GM18507 (cell line): ENCODE results near the gene PDGFB.

Experiments used
- DNase-seq: peaks from one replicate; pipeline ENCODE4 v3.0.0; 2011; ENCODE audit warnings: low read depth; ENCODE audit not compliant: insufficient read length; ENCODE audit errors: extremely low spot score
- FAIRE-seq: peaks from 2 replicates; lab custom pipeline; 2011; peaks lifted over from hg19 to GRCh38; lab: Jason Lieb, UNC

The PDGFB gene

GRCh38 chr22:39181356-39181755 lies 63.4 kb downstream of the PDGFB start:
- DNase-seq (no peak), FAIRE-seq (no peak)

- DNase-seq (no peak), FAIRE-seq (no peak)
These were observed 64.9 kb downstream of the PDGFB start for GRCh38 chr22:39179841-39180335.

- FAIRE-seq (no peak), DNase-seq (no peak)
These were observed 65.4 kb downstream of the PDGFB start for GRCh38 chr22:39179401-39179827.

GRCh38 chr22:39178206-39179111 lies 66.3 kb downstream of the PDGFB start:
- DNase-seq (no peak), FAIRE-seq (no peak)

GRCh38 chr22:39177791-39178190 lies 67.0 kb downstream of the PDGFB start:
- no peak for DNase-seq
- no peak for FAIRE-seq

- DNase-seq, result no peak
These were observed 67.4 kb downstream of the PDGFB start for GRCh38 chr22:39177456-39177775.

GRCh38 chr22:39176714-39177455 lies 67.9 kb downstream of the PDGFB start:
- FAIRE-seq, result no peak
- no peak for DNase-seq

More at GRCh38 chr22:39177456-39177775, 67.4 kb downstream of the PDGFB start:
- no peak for FAIRE-seq

- FAIRE-seq (no peak), DNase-seq (no peak)
These were observed 68.6 kb downstream of the PDGFB start for GRCh38 chr22:39176143-39176713.

GRCh38 chr22:39175353-39176142 lies 69.2 kb downstream of the PDGFB start:
- DNase-seq (no peak), FAIRE-seq (no peak)

GRCh38 chr22:39174498-39175352 lies 70.1 kb downstream of the PDGFB start:
- FAIRE-seq, result peak; percentile 44
- DNase-seq, result no peak

- no peak for DNase-seq
- peak; percentile 62 for FAIRE-seq
These were observed 70.8 kb downstream of the PDGFB start for GRCh38 chr22:39173787-39174497.
